ENCODE measurements around the gene EPHB2. TPM values are rescaled to one million over a fixed set of nuclear protein-coding genes. Genes with fewer than 3 reads are reported as not detected.

Gene EPHB2
- total RNA-seq, 1 donor from 2014 or later, result 10.7 TPM

- no peaks in the 10 kb centered on the region for H3K9me3 Mint-ChIP-seq (ENCODE audit: unreplicated experiment)
- TF ChIP-seq CTCF (IDR thresholded peaks at IDR 0.05; ENCODE audit: unreplicated experiment), result no peak
- H3K36me3 Mint-ChIP-seq (ENCODE audit: low read depth, unreplicated experiment), result no peaks in the 10 kb centered on the region
- no peak overlapping the region for H3K4me3 Mint-ChIP-seq (ENCODE audit: unreplicated experiment)
- H3K27me3 Mint-ChIP-seq (ENCODE audit: unreplicated experiment), result peaks cover 10% of the 10 kb centered on the region
- no peak for DNase-seq (ENCODE audit: low spot score)
- no peaks in the 10 kb centered on the region for H3K4me1 Mint-ChIP-seq (ENCODE audit: unreplicated experiment)
- H3K27ac Mint-ChIP-seq (ENCODE audit: unreplicated experiment), result no peak overlapping the region
Measured at GRCh38 chr1:22804969-22805671, 94.5 kb downstream of the EPHB2 start.

DNA sequence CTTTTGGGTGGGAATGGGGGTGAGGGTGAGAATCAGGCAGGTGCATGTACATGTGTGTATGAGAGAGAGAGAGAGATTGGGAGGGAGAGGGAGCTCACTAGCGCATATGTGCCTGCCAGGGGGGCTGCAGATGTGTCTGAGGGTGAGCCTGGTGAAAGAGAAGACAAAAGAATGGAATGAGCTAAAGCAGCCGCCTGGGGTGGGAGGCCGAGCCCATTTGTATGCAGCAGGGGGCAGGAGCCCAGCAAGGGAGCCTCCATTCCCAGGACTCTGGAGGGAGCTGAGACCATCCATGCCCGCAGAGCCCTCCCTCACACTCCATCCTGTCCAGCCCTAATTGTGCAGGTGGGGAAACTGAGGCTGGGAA is 95.0 kb downstream of the EPHB2 start:
- no peaks in the 10 kb centered on the region for H3K36me3 Mint-ChIP-seq (ENCODE audit: low read depth, unreplicated experiment)
- no peaks in the 10 kb centered on the region for H3K9me3 Mint-ChIP-seq (ENCODE audit: unreplicated experiment)
- H3K4me3 Mint-ChIP-seq (ENCODE audit: unreplicated experiment), result no peak overlapping the region
- peaks cover 11% of the 10 kb centered on the region for H3K27me3 Mint-ChIP-seq (ENCODE audit: unreplicated experiment)
- no peaks in the 10 kb centered on the region for H3K4me1 Mint-ChIP-seq (ENCODE audit: unreplicated experiment)
- no peak overlapping the region for H3K27ac Mint-ChIP-seq (ENCODE audit: unreplicated experiment)
- no peak for DNase-seq (ENCODE audit: low spot score)
- TF ChIP-seq CTCF (IDR thresholded peaks at IDR 0.05; ENCODE audit: unreplicated experiment), result no peak

- TF ChIP-seq CTCF (IDR thresholded peaks at IDR 0.05; ENCODE audit: unreplicated experiment), result no peak
- H3K27me3 Mint-ChIP-seq (ENCODE audit: unreplicated experiment), result peaks cover 12% of the 10 kb centered on the region
- no peak for DNase-seq (ENCODE audit: low spot score)
- H3K4me3 Mint-ChIP-seq (ENCODE audit: unreplicated experiment), result no peak overlapping the region
- H3K27ac Mint-ChIP-seq (ENCODE audit: unreplicated experiment), result no peak overlapping the region
- no peaks in the 10 kb centered on the region for H3K4me1 Mint-ChIP-seq (ENCODE audit: unreplicated experiment)
- no peaks in the 10 kb centered on the region for H3K36me3 Mint-ChIP-seq (ENCODE audit: low read depth, unreplicated experiment)
- H3K9me3 Mint-ChIP-seq (ENCODE audit: unreplicated experiment), result no peaks in the 10 kb centered on the region
Measured at GRCh38 chr1:22806584-22806983, 95.9 kb downstream of the EPHB2 start.

- Mint-ChIP-seq H3K4me3 (ENCODE audit: unreplicated experiment) (no peak overlapping the region), H3K36me3 (ENCODE audit: low read depth, unreplicated experiment) (no peaks in the 10 kb centered on the region), H3K27me3 (ENCODE audit: unreplicated experiment) (peaks cover 15% of the 10 kb centered on the region), H3K27ac (ENCODE audit: unreplicated experiment) (no peak overlapping the region), H3K4me1 (ENCODE audit: unreplicated experiment) (no peaks in the 10 kb centered on the region), H3K9me3 (ENCODE audit: unreplicated experiment) (no peaks in the 10 kb centered on the region)
- no peak for DNase-seq (ENCODE audit: low spot score)
- TF ChIP-seq CTCF (IDR thresholded peaks at IDR 0.05; ENCODE audit: unreplicated experiment), result no peak
Measured at GRCh38 chr1:22807340-22807739, 96.7 kb downstream of the EPHB2 start.

GRCh38 chr1:22808186-22808675 is 97.6 kb downstream of the EPHB2 start:
- H3K4me1 Mint-ChIP-seq (ENCODE audit: unreplicated experiment), result no peaks in the 10 kb centered on the region
- no peak for TF ChIP-seq CTCF (IDR thresholded peaks at IDR 0.05; ENCODE audit: unreplicated experiment)
- H3K9me3 Mint-ChIP-seq (ENCODE audit: unreplicated experiment), result no peaks in the 10 kb centered on the region
- peaks cover 18% of the 10 kb centered on the region for H3K27me3 Mint-ChIP-seq (ENCODE audit: unreplicated experiment)
- DNase-seq (ENCODE audit: low spot score), result no peak
- no peaks in the 10 kb centered on the region for H3K36me3 Mint-ChIP-seq (ENCODE audit: low read depth, unreplicated experiment)
- H3K4me3 Mint-ChIP-seq (ENCODE audit: unreplicated experiment), result no peak overlapping the region
- no peak overlapping the region for H3K27ac Mint-ChIP-seq (ENCODE audit: unreplicated experiment)

Data from endothelial cell (in vitro differentiated cells).